ENCODE data around the gene ASMTL. TPM values are rescaled to one million over a fixed set of nuclear protein-coding genes. Genes with fewer than 3 reads are reported as not detected.

The ASMTL gene
- total RNA-seq, 4 donors from 2014 or later = 29.7 to 56.1 (median 42.4) TPM

GRCh38 chrX:1401611-1402430, 50.9 kb downstream of the ASMTL start:
- WGBS, 2 donors = 92 to 93% methylated on average over 30 of the region's 30 CpGs
- intact Hi-C loops (cut with DNase I) = no loop called here
- TF ChIP-seq CTCF (IDR thresholded peaks at IDR 0.05) = no peak
- no peak for TF ChIP-seq POLR2A (IDR thresholded peaks at IDR 0.05)

GRCh38 chrX:1400742-1401471, 51.8 kb downstream of the ASMTL start:
- Histone ChIP-seq H3K4me1 (no peaks in the 10 kb centered on the region), H3K9me3 (no peaks in the 10 kb centered on the region), H3K27me3 (no peaks in the 10 kb centered on the region), H3K36me3 (peaks cover 19 to 21% of the 10 kb centered on the region in 2 donors), H3K27ac (no peak overlapping the region), H3K4me3 (replicated peaks in 1 of 3) (no peak overlapping the region)
- DNase-seq = no peak
- WGBS, 2 donors = 90 to 91% methylated on average over 22 to 27 of the region's 27 CpGs
- TF ChIP-seq POLR2A (IDR thresholded peaks at IDR 0.05) (no peak), CTCF (IDR thresholded peaks at IDR 0.05) (no peak)
- intact Hi-C loops (cut with DNase I) = no loop called here

More at GRCh38 chrX:1401611-1402430, 50.9 kb downstream of the ASMTL start:
- no peak for DNase-seq
- no peaks in the 10 kb centered on the region for H3K9me3 ChIP-seq
- no peak overlapping the region for H3K4me3 ChIP-seq (replicated peaks in 1 of 3)
- H3K27me3 ChIP-seq = no peaks in the 10 kb centered on the region
- no peak overlapping the region for H3K27ac ChIP-seq
- no peaks in the 10 kb centered on the region for H3K4me1 ChIP-seq
- peaks cover 19 to 29% of the 10 kb centered on the region in 2 donors for H3K36me3 ChIP-seq

GRCh38 chrX:1400049-1400448, 52.7 kb downstream of the ASMTL start:
- peaks cover 1 to 2% of the 10 kb centered on the region in 2 donors for H3K4me1 ChIP-seq
- no peaks in the 10 kb centered on the region for H3K27me3 ChIP-seq
- intact Hi-C loops (cut with DNase I) = no loop called here
- peaks cover 15 to 19% of the 10 kb centered on the region in 2 donors for H3K36me3 ChIP-seq
- no peak for TF ChIP-seq CTCF (IDR thresholded peaks at IDR 0.05)
- TF ChIP-seq POLR2A (IDR thresholded peaks at IDR 0.05) = no peak
- no peaks in the 10 kb centered on the region for H3K9me3 ChIP-seq
- H3K4me3 ChIP-seq (replicated peaks in 1 of 3) = no peak overlapping the region
- no peak overlapping the region for H3K27ac ChIP-seq
- 94 to 97% methylated on average over 12 of the region's 12 CpGs for WGBS, 2 donors
- DNase-seq = no peak

GRCh38 chrX:1398431-1399340, 54.0 kb downstream of the ASMTL start:
- Histone ChIP-seq H3K4me3 (replicated peaks in 1 of 3) (no peak overlapping the region), H3K27ac (no peak overlapping the region), H3K27me3 (no peaks in the 10 kb centered on the region), H3K36me3 (peaks cover 7 to 8% of the 10 kb centered on the region in 2 donors), H3K9me3 (no peaks in the 10 kb centered on the region), H3K4me1 (peaks cover 10 to 16% of the 10 kb centered on the region in 2 donors)
- intact Hi-C loops (cut with DNase I) = loop anchor here (5.0 to 10.0 kb wide), 2 partner anchors 54 to 196 kb away; partner anchors contain the start of genes AKAP17A and ASMTL
- 90 to 93% methylated on average over 22 to 24 of the region's 29 CpGs for WGBS, 2 donors
- DNase-seq = peak in 1 of 2 donors; percentile 1
- TF ChIP-seq CTCF (IDR thresholded peaks at IDR 0.05) = no peak
- TF ChIP-seq POLR2A (IDR thresholded peaks at IDR 0.05) = no peak
